NCI-H345 (cell line): Measurements from ENCODE around the gene LRBA.

ENCODE experiments used
- DNase-seq: peaks from one replicate; lab custom pipeline; 2025; lab: John Stamatoyannopoulos, UW

Gene LRBA

GRCh38 chr4:150497612-150498011, 517.5 kb downstream of the LRBA start:
- no peak for DNase-seq

GRCh38 chr4:150495550-150495949, 519.5 kb downstream of the LRBA start:
- no peak for DNase-seq

DNA sequence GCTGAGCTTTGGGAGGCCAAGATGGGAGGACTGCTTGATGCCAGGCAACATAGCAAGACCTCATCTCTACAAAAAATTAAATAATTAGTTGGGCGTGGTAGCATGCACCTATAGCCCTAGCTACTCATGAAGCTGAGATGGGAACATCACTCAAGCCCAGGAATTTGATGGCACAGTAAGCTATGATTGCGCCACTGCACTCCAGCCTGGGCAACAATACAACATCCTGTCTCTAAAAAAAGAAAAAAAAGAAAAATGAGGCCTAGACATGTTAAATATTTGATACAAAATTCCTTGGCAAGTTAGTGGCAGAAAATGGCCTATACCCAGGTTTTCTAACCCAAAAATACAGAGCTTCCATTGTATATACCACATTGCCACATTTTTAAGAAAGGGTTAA, 521.2 kb downstream of the LRBA start:
- no peak for DNase-seq

DNA sequence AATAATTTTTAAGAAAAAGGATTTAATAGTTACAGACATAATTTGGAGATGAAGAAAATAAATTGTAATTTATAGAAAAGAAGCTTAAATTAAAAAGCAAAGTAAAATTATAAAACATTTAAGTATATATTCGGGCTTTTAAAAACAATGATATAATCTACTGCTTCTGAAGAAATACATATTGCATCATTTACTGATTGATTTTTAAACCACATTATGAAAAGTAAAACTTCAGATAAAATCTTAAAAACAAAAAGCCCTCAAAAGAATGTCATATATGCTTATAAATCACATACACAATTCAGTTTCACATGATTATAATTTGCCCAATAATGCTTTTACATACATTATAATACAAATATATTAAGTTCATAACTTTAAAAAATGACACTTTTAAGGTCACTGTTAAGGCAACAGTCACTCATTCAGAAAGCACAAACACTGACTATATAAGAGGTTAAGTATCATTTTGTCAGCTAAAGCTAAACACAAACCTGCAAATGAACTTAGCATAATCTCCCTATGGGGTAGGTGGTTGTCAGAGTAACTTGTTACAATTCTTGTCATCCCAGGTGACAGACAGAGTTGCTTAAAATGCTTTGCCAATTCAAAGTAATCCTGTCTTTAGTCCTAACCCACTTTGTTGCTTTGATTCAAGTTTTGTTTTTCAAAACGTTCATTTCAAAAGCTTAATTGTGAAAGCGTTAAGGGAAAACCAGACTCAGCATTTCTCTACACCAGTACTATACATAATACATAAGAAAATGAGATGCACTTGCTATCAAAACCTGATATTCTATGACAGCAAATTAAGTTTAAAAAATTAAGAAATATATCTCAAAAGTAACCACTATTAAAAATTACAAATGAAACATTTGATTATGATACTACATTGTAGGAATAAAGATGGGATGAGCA, 523.7 kb downstream of the LRBA start:
- DNase-seq, result no peak

DNA sequence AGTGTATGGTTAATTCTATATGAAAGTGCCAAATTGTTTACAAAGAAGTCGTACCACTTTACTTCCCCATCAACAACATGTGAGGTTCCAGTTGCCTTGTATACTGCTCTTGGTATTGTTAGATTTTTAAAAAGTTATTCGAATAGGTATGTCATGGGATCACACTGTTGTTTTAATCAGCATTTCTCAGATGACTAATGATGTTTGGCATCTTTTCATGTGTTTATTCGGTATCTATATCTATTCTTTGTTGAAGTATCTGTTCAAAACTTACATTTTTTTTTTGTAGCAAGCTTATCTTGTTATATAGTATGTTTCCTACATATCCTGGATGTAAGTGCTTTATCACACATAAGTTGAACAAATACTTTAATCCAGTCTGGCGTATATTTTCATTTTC, 532.5 kb downstream of the LRBA start:
- no peak for DNase-seq

GRCh38 chr4:150479657-150480056, 535.4 kb downstream of the LRBA start:
- no peak for DNase-seq

GRCh38 chr4:150477869-150478268, 537.2 kb downstream of the LRBA start:
- no peak for DNase-seq

DNA sequence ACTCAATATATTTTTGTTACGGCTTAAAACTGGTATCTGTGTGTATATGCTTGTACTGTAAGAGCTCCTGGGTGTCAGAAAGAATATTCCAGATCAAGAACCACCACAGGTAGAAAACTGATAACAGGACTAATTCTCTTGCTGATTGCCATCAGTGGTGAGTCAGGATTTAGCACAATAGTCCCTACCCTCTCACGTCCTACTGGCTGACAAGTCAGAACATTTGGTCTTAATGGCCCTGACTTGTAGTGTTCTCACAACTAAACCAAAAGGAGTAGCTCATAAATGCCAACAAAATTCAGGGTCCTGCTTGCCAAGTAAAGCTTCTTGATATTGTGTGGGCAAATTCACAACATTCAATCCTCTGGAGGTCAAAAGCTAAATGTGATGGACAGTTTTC, 538.3 kb downstream of the LRBA start:
- no peak for DNase-seq

GRCh38 chr4:150475763-150476162, 539.3 kb downstream of the LRBA start:
- no peak for DNase-seq

GRCh38 chr4:150464523-150464922, 550.6 kb downstream of the LRBA start:
- DNase-seq, result no peak

DNA sequence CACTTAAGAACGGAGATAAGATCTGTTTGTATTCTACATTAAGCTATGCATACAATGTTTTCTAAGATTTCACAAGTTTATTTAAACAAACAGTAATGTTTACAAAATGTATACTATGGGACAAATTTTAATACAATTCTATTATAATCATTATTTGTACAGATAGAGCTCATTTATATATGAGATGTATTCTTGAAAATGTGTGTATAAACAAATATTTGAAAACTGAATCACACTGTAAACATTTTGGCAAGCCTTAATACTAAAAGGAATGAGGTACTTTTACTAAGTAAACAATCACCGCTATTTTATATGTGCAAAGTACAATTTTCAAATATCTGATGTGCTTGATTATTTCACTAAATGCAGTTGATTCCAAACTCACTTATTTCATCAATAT, 552.3 kb downstream of the LRBA start:
- DNase-seq, result no peak

DNA sequence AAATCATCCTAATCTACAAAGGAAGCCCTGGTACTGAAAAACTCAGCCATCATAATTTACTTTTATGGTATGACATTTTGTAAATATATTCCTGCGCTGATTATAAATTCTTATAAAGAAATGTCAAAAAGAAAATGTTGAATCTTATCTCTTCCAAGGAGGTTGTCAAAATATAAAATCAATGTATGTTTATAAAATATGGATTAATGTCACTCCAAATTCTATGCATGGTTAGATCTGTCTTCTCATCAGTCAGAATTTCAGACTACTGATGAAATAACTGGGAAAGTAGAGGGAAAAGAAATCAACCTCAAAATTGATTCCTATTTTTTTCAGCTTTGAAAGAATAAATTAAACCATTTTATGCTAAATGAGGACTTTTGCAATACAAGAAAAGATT, 553.1 kb downstream of the LRBA start:
- DNase-seq, result no peak

DNA sequence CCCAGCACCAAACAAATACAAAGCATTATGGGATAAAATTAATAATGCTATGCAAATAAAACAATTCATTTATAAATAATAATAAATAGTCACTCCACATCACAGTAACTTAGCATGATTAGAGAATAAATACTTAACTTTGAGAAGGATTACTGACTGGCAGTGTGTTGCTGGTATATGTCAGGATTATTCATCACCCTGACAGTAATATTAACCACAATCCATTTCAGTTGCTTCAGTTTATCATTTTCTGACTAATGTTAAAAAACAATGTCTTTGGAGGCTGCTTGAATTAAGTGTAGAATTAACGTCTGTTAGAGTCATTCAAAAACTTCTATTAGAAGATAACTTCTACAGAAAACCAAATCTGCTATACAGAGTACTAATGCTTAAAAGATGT, 557.3 kb downstream of the LRBA start:
- no peak for DNase-seq

- DNase-seq, result no peak
These were observed 563.2 kb downstream of the LRBA start for GRCh38 chr4:150451883-150452282.

GRCh38 chr4:150447356-150447755, 567.7 kb downstream of the LRBA start:
- no peak for DNase-seq

DNA sequence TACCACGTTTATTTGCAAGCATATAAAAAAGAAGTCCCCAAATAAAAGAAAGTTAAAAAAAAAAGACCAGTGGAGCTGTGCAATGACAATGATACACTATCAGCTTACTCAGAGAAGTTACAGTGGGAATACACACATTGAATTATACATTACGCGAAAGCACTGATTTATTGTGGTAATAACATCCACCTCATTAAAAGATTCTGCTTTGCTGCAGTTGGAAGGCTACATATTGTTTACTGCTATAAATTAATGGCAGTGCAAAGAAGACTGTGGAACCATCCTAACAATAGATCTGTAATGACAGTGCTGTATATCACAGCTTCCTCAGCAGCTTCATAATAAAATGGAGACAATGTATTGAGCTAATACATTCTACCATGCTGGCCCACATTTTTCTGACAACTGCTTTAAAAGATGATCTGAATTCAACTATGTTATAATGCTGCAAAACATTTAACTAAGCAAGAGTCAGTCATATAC, 575.6 kb downstream of the LRBA start:
- no peak for DNase-seq

DNA sequence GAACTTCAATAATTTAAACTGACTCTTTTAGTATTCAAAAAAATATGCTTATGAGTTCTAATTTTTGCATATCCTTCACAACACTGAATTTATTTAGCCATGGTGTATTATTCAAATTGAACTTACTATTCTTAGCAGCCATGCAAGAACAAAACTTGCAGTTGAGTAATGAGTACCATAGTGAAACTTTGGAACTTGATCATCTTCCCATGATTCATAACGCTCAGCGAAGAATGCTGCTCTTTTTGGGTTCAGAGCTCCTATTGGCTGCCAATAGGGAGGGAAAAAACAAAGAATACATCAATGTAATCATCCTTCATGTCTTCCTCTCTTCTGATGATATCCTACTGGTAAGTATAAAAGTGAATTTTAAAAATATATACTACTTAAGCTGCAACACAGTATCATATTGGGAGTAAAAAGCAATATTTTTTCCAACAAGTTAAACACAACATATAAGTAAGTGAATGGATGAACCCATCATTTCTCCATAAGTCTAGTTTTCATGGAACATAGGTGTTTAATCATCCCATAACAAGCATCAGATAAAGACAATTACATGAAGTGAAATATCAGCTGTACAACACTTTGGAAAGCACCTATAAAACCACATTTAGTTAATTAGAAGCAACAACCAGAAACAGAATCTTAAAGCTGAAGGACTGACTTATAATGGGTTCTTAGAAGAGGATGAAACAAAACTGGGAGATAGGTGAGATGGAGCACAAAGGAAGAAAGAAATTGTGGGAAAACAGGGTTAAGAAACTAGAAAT, 578.3 kb downstream of the LRBA start:
- no peak for DNase-seq

DNA sequence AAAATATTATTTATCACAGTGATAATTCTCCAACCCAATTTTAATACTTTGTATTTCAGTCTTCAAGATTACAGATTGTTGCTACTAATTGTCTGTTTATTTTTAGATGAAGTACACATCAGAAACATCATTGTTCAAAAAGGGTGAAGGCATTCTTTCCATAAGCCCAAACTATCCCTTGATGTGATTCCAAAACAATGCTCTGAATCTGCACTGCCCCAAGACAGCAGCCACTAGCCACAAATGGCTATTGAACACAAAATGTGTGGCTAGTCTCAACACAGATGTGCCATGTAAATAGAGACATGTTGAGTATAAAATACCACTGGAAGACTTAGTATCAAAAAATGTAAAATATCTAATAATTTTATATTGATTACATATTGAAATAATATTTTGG, 583.9 kb downstream of the LRBA start:
- DNase-seq, result no peak

GRCh38 chr4:150425161-150425560, 589.9 kb downstream of the LRBA start:
- DNase-seq, result no peak

- no peak for DNase-seq
These were observed 591.6 kb downstream of the LRBA start for GRCh38 chr4:150423503-150423902.

- no peak for DNase-seq
These were observed 592.0 kb downstream of the LRBA start for GRCh38 chr4:150423074-150423473.

- no peak for DNase-seq
These were observed 593.5 kb downstream of the LRBA start for GRCh38 chr4:150421612-150422011.

- no peak for DNase-seq
These were observed 595.1 kb downstream of the LRBA start for GRCh38 chr4:150419939-150420338.
